Activated T-helper 9 cell treated with anti-CD3 and anti-CD28 coated beads, Interleukin-2, amount 50 U/mL, for 16 hours (primary cell): ENCODE data around the gene LIG3.
"Not testable (repeated sequence)": the region's sequence is repeated elsewhere in the genome, so short reads cannot be mapped to it uniquely, and the experiment has no call there.

Experiments used
- DNase-seq: peaks from one replicate; pipeline ENCODE4 v3.0.0-alpha.2; 2020; ENCODE audit warnings: low read depth

Gene LIG3

DNA sequence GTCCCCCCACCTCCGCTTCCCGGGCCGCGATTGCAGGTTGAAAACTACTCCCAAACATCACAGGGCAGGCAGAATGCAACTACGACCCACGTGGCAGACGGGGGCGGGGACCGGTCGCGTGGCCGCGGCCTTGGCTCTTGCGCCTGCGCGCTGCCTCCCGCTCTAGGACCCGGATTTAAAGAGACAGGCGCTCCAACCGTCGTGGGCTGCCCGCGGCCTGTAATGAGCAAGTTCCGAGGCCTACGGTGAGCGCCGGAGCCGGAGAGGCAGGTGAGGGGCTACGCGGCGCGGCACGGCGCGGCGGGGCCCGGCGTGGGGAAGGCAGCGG is at the start of gene LIG3:
Gene LIG3, plus strand, starts transcription at position 160 of the 328 bp plus-strand sequence. CDS start 2,494 bp downstream, outside the sequence.
- DNase-seq = peak; percentile 89

DNA sequence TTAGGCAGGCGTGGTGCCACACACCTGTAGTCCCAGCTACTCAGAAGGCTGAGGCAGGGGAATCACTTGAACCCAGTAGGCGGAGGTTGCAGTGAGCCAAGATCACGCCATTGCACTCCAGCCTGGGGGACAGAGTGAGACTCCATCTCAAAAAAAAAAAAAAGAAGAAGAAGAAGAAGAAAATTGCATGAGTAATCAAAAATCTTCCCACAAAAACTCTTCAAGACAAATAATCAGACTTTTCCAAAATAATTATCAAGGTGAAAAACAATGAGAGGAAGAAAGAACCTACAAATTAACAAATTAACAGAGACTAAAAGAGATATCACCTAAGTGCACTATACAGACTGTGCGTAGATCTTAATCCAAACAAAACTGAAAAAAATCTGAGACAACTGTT is 29.5 kb upstream of the LIG3 start:
- DNase-seq = not testable (repeated sequence)

DNA sequence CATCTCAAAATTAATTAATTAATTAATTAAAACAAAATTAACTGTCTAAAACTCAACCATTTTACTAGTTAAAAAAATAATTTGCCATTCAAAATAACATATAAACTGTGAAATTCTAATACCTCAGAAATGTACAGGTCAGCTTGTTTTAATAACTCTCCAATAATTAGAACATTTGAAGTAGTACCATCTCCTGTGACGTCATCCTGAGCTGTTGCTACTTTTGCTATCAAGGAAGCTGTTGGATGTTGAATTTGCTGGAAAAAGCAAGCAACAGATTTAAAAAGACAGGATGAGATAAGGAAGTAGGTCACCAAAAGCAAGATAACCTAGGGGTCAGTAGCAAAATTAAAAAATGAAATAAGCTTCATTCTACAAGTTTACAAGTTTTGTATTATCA is 21.9 kb upstream of the LIG3 start:
- DNase-seq = no peak

GRCh38 chr17:34961093-34961911 is 19.0 kb upstream of the LIG3 start, which contains the start of the genes CCT6B and ZNF830:
TSS of gene CCT6B (minus strand) at chr17:34961460. CDS start at chr17:34961393, 67 bp downstream.
TSS of gene ZNF830 (plus strand) at chr17:34961540. CDS start at chr17:34961567, 27 bp downstream.
- DNase-seq = peak; percentile 82

DNA sequence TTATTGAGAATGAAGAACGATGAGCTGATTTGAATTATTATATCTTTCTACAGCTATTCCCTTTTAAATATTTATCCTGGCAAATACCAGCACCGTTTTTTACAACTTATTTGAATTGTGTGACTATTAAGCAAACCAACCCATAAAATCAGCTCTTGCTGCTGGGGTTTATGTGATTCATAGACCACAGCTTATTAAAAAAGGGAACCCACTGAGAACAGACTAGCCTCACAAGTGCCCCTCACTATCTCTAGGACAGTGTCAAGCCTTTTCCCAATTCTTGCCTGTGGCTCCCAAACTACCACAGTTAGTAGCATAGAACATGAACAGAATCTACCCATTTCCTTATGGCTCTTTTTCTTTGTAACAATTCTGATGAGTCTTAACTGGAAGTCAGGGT is 6.1 kb upstream of the LIG3 start:
- DNase-seq = no peak

GRCh38 chr17:34974794-34975785 is 5.2 kb upstream of the LIG3 start:
- no peak for DNase-seq

DNA sequence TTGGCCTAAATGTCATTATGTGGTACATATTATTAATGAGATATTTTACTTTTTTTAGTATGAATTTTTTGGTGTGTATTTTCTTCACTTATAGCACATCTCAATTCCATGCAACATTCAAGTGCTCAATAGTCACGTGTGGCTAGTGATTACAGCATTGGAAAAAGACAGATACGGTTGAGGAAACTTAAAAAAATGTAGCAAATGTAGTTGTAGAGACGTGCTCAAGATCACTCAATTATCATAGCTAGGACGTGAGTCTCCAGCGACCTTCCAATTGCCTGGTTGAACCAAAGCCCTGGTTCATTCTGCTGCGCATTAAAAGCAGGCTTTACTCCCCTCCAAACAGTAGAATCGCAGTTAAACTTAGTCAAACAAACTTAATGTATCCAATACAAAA is 1.2 kb upstream of the LIG3 start:
- DNase-seq = no peak

- no peak for DNase-seq
Measured at GRCh38 chr17:34979650-34980352, 511 bp upstream of the LIG3 start.

- DNase-seq = peak; percentile 69
Measured at GRCh38 chr17:34980681-34981537, 597 bp downstream of the LIG3 start.

DNA sequence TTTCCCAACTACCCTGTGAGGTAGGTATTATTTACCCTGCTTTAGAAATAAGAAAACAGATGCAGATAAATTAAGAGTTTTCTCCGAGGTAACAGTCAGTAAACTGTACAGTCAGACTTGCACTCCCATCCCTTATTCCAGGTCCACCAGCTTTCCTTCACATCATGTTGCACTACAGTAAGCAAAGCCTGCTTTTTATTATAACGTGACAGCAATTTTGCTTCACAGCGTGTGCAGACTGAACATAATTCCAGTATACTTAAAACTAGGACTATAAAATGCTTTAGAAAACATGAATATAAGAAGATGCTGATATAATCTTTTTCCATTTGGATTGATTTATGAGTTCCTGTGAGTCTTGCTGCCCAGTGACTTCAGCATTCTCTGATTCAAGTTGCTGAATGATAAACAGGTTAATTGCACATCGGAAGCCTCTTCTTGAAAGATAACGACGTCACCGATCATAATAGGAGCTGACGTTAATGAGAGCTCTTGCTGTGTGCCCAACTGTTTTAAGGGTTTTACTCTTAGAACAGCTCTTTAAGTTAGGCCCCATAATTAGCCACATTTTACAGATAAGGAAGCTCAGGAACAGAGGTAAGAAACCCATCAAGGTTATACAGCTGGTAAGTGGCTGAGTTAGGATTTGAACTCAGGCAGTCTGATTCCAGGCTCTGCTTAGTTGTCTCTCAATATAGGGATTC is 1.4 kb downstream of the LIG3 start:
- no peak for DNase-seq

GRCh38 chr17:34987232-34987631 is 6.9 kb downstream of the LIG3 start:
- DNase-seq = no peak

GRCh38 chr17:34988644-34989043 is 8.3 kb downstream of the LIG3 start:
- no peak for DNase-seq

DNA sequence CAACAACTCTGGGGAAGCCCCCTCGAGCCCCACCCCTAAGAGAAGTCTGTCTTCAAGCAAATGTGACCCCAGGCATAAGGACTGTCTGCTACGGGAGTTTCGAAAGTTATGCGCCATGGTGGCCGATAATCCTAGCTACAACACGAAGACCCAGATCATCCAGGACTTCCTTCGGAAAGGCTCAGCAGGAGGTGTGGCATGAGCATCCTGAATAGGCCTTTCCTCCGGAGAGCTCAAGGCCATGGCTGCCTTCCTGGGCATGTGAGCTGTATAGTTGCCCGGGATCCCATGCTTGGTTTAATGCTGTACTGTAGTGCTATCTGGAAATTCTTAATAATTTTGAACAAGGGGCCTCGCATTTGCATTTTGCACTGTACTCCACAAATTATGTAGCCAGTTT is 9.2 kb downstream of the LIG3 start:
- no peak for DNase-seq

GRCh38 chr17:34990921-34991365 is 10.6 kb downstream of the LIG3 start:
- DNase-seq = no peak

GRCh38 chr17:34991606-34992005 is 11.3 kb downstream of the LIG3 start:
- DNase-seq = no peak

DNA sequence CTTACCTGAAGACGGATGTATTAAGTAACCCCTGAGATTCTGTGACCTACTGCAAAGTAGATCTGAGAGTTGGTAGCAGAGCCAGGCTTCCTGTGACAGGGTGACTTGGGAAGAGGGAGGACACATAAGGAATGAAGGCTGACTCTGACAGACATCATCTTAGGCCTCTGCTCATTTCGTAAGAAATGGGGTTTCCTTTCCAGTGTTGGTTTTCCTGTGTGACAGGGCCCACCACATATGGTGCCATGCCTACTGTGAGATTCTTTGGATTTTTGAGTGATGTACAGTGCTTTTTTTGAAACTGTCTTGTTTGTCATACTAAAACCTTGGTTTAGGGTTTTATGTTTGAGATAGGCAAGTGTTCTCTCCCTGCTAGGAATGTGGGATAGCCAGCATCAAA is 12.7 kb downstream of the LIG3 start:
- DNase-seq = no peak

DNA sequence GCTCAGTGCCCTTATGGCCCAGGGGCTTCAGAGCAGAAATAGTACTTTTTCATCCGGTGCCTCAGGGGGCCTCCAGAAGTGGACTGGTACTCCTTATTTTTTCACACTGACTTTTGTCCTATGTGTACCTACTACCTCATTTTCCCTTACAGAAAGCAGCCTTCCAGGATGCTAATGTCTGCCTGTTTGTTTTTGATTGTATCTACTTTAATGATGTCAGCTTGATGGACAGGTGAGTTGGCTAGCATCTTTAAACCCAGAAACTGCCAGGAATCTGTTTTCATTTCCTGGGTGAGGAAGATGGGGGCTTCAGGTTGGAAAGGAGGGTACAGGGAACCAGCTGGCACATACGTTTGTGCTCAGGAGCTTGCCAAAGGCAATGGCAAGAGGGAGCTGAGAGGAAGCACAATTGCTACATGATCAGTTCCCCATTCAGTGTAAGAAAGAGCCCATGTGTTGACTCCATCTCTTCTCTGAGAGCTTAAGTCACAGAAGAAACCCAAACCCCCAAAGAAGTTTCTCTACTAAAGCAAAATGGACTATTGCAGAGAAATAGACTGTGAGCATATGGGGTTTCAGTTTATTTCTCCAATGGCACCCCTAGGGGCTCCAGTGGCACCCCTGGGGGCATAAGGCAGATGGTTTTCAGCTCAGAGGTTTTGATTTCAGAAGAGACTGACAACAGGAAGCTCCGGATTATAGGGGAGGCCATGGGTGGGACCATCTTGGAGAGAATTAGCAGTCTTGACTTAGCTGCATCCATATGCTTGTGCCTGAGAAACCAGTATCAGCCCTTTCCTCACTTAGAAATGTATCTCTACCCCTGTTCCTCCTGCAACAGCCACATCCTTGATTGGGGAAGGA is 16.3 kb downstream of the LIG3 start:
- no peak for DNase-seq

DNA sequence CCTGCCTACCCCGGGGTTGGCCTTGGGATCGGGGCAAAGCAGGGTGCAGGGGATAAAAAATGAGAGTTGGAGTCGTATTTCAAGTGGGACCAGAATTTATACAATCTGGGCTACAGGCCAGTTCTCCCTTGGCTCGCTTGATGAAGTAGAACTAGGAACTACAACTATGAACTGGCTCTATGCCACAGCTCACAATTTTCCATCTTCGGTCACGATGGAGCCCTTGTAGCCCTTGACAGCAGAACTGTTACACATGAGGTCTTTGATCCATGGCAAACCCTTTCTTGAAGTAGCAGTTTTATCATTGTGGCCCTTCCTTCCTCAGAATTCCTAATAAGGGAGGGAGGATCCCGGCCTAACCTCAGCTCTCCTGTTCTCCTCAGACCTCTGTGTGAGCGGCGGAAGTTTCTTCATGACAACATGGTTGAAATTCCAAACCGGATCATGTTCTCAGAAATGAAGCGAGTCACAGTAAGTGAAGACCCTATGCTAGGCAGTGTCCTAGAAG is 17.1 kb downstream of the LIG3 start:
- DNase-seq = no peak

DNA sequence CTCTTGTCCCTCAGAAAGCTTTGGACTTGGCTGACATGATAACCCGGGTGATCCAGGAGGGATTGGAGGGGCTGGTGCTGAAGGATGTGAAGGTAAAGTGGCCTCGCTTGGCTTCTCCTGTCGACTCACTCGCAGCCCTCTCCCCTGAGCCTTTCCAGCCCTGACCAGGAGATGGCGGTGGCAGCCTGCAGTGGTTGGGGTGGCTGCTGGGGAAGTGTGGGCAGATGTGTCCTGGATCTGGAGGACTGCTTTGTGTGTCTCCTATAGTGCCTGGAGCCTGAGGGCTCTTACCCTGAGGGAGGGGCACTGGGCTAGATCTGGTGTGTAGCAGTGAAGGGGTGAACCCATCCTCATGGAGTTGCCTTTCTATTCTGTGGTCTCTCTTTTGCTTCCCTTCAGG is 17.9 kb downstream of the LIG3 start:
- DNase-seq = peak; percentile 70
